HG03469 (cell line): Measurements from ENCODE around the gene MINDY1.

Source experiments
- ATAC-seq: cut with Tn5 transposase; IDR thresholded peaks from one replicate; pipeline ENCODE4 v1.9.1; 2021; ENCODE audit warnings: mild to moderate bottlenecking, moderate library complexity, moderate number of reproducible peaks; ENCODE audit not compliant: unreplicated experiment

The MINDY1 gene

GRCh38 chr1:151006327-151007052, at the start of gene MINDY1:
MINDY1 (minus strand) TSS chr1:151006902; CDS start chr1:151002617, 4,285 bp downstream.
- ATAC-seq: no peak

GRCh38 chr1:151056149-151056548, 49.4 kb upstream of the MINDY1 start:
- ATAC-seq: no peak

GRCh38 chr1:151055581-151055980, 48.9 kb upstream of the MINDY1 start:
- ATAC-seq: no peak

GRCh38 chr1:151054971-151055547, 48.4 kb upstream of the MINDY1 start:
- no peak for ATAC-seq

GRCh38 chr1:151051356-151052009, 44.8 kb upstream of the MINDY1 start:
- no peak for ATAC-seq

DNA sequence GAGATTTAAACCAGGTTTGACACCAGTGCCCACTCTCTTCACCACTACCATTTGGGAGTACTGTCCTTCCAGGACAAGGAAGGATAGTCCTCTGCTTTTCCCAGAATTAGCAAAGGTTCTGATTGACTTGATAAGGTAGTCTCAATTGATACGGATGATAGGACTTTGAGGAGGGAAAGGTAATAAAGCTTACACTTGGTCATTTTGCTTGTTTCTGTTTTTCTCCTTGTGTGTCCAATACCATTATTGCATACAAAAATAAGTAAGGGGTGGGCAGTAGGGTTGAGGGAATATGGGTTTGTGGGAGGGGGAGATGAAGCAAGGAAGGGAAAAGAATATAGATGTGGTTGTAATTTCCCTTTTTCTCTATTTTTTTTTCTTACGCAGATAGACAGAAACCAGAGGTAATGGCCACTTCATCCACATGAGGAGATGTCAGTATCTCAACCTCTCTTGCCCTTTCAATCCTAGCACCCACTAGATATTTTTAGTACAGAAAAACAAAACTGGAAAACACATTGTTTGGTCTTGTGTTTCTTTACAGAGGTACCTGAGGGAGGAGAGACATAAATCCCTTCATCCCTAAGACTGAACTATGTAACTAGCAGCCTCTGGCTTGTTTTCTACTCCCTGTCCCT, 43.5 kb upstream of the MINDY1 start:
- no peak for ATAC-seq

DNA sequence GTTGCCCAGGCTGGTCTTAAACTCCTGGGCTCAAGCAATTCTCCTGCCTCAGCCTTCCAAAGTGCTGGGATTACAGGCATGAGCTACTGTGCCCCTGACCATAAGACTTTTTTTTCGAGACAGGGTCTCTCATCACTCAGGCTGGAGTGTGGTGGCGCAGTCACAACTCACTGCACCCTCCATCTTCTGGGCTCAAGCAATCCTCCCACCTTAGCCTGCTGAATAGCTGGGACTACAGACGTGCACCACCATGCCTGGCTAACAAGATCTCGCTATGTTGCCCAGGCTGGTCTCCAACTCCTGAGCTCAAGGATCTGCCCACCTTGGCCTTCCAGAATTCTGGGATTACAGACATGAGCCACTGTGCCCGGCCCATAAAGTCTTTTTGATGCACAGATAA, 42.8 kb upstream of the MINDY1 start:
- no peak for ATAC-seq

GRCh38 chr1:151048645-151049032, 41.9 kb upstream of the MINDY1 start:
- no peak for ATAC-seq

GRCh38 chr1:151047925-151048644, 41.4 kb upstream of the MINDY1 start:
- peak; percentile 37 for ATAC-seq

DNA sequence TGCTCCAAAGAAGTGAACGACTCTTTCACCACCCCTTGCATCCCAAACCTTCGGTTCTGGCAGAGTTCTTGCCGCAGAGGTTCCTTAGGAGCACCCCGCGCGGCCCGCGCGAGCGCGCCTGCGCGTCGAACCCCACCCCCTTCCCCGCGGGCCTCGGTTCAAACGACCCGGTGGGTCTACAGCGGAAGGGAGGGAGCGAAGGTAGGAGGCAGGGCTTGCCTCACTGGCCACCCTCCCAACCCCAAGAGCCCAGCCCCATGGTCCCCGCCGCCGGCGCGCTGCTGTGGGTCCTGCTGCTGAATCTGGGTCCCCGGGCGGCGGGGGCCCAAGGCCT, 40.9 kb upstream of the MINDY1 start, which contains the start of gene C1orf56:
C1orf56 (plus strand) TSS at position 161 of the 334 bp plus-strand sequence; CDS start at position 258, 97 bp downstream.
- ATAC-seq: no peak

- no peak for ATAC-seq
These were observed 36.5 kb upstream of the MINDY1 start for GRCh38 chr1:151043163-151043562.

DNA sequence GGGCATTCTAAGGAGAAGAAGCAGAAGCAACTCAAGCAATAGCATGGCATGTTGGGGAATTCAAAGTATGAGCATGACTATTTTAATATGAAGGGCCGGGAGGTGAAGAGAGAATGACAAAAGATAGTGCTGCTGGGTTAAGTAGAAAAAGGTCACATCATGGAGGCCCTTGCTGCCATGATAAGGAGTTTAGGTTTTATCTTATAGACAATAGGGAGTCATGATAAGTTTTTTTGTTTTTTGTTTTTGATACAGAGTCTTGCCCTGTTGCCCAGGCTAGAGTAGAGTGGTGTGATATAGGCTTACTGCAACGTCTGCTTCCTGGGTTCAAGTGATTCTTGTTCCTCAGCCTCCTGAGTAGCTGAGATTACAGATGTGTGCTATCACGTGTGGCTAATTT, 32.8 kb upstream of the MINDY1 start:
- ATAC-seq: no peak

DNA sequence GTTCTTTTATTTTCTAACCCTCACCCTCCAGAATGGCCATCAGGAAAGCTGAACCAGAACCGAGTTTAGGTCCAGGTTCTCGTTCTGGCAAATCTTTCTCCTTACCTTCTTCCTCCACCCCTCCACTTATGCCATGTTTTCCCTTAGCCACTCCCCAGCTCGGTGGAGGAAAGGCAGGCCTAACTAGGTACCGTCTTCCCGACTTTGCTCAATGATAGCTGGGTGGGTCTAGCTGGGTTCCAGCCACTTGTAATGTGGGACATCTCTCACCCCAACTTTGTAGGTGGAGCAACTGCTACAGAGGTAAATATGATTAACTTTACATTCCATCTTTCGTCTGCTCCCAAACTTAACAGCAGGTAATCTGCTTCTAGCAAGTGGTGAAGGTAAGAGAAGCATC, 30.3 kb upstream of the MINDY1 start:
- no peak for ATAC-seq

DNA sequence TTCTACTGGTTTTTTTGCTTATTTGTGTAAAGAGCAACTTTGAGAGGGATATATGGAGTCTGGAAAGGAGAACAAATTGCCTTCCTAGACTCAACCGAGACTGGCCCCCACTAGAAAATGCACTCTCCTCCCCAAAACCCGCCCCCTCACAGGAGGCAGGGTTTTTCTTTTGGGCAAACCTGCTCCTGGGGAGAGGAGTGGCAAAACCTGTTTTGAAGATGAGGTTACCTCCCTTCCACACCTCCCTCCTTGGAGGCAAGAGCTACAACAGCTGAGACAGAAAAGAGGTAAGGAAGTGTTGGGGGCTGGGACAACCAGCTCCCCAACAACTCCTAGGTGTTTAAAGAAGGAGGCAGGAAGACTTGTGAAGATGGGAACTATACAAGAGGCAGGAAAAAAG, 29.7 kb upstream of the MINDY1 start, which contains the start of gene BNIPL:
BNIPL (plus strand) TSS at position 231 of the 400 bp plus-strand sequence; CDS start at position 371, 140 bp downstream.
- ATAC-seq: no peak

- ATAC-seq: no peak
These were observed 28.5 kb upstream of the MINDY1 start for GRCh38 chr1:151035167-151035566.

GRCh38 chr1:151032164-151032563, 25.5 kb upstream of the MINDY1 start:
- no peak for ATAC-seq

DNA sequence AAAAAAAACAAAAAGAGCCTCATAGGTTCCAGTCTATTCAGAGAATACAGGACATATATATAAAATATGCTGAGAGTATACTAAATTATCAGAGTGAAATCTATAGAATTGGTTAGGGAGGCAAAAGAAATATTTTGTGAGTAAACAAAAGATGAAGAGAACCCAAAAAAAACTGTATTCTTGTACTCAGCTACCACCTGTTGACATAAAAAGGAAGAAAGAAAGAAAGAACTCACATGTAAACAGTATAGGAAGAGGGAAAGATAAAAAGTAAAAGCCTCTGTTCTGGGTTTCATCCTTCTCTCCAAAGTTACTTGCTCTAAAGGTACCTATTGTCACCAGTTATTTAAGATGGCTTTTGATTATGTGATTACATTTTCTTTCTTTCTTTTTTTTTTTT, 19.8 kb upstream of the MINDY1 start:
- ATAC-seq: no peak

DNA sequence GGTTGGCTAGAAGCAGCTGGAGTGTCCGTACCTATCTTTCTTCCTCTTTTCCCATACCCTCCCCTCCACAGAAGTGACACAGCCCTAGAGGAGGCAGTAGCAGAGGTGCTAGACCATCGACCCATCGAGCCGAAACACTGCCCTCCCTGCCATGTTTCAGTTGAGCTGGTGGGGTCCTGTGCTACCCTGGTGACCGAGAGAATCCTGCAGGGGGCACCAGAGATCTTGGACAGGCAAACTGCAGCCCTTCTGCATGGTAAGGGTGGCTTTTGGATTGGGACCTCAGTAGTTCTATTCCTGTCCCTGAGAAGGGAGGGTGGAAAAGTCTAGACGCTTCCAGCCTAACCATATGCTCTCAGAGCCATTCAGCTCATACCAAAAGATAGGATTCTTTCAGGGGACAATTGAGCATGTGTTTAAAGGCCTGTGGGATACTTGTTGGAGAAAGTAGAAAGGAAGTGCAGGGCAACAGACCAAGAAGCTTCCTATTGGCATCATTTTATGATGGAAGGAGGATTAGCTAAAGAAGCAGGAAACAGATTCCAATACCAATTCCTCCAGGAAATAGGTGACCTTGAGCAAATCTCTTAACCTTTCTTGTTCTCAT, 17.9 kb upstream of the MINDY1 start:
- ATAC-seq: no peak

DNA sequence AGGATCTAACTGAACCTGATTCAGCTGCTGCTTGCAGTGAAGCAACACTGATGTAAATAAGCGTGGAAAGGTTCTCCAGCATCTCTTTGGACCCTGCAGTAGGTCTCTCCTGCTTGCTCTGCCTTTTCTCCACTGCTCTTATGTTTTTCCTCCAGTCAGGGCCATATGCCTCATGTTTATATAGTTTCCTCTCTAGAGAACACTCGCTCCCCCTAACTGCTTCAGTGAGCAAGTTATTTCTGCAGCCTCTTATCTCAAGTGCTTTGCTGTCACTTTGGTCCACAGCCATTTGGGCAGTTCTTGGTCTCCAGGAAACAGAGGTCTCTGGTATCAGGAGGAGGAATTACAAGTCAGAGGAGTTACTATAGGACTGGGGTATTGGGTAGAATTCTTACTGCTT, 6.8 kb upstream of the MINDY1 start:
- no peak for ATAC-seq

GRCh38 chr1:151012684-151013471, 6.2 kb upstream of the MINDY1 start:
- no peak for ATAC-seq
